Measurements from ENCODE around the gene GYPE.

DNA sequence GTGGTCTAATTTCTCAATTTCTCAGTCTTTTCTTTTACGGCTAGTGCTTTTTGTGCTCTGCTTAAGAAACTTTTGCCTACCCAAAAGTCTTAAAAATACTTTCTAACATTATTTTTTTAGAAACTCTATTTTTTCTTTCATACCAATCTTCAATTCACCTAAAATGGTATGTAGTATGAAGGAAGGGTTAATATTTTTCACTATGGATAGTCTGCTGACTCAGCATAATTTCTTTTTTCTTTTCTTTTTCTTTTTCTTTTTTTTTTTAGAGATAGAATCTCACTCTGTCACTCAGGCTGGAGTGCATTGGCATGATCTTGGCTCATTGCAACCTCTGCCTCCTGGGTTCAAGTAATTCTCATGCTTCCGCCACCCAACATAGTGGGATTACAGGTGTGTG is 34.2 kb upstream of the GYPE start:
- TF ChIP-seq, protein P1, sequence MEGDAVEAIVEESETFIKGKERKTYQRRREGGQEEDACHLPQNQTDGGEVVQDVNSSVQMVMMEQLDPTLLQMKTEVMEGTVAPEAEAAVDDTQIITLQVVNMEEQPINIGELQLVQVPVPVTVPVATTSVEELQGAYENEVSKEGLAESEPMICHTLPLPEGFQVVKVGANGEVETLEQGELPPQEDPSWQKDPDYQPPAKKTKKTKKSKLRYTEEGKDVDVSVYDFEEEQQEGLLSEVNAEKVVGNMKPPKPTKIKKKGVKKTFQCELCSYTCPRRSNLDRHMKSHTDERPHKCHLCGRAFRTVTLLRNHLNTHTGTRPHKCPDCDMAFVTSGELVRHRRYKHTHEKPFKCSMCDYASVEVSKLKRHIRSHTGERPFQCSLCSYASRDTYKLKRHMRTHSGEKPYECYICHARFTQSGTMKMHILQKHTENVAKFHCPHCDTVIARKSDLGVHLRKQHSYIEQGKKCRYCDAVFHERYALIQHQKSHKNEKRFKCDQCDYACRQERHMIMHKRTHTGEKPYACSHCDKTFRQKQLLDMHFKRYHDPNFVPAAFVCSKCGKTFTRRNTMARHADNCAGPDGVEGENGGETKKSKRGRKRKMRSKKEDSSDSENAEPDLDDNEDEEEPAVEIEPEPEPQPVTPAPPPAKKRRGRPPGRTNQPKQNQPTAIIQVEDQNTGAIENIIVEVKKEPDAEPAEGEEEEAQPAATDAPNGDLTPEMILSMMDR (IDR thresholded peaks at IDR 0.05; ENCODE audit: insufficient read depth, low read depth, low read length) = no peak
- TF ChIP-seq EZH2 (IDR thresholded peaks at IDR 0.05; ENCODE audit: insufficient read depth, low read length) = no peak

Measured in astrocyte (in vitro differentiated cells and primary cell).